Measurements from ENCODE around the gene RHBDF2.

The RHBDF2 gene

DNA sequence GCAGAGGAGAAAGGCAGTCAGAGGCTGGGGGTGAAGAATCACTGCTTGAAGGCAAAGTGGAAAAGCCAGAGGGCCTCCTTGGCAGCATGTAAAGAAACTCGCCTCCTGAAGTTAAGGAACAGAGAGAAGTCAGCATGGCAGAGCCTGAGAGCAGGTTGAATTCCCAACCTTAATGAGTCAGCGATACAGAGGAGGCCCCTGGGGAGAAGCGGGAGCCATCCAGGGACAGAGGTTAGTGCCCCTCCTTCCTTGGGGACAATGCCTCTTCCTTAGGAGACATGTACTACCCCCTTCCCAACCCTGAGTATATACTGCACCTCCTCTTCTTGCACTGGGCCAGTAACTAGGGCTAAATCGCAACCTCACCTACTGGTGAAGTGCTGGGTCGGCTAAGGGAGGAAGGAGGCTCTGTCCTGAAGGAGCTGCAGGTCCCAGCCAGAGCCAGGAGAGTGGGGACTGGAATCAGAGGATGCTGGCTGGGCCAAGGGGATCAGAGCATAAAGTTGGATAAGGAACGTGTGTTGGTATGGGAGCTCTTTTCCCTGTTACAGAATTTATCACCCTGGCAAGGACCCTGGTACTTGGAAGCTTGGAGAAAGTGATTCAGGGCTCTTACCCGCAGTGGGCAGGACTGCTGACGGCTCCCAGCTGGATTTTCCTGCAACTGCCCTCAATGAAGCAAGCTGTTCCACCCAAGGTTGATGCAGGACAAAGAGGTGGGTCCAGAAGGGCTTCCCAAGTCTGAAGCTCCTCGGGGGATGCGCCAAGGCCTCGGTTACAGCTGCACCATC lies 39.3 kb downstream of the RHBDF2 start:
- DNase-seq (ENCODE audit: low read depth, low spot score): no peak

DNA sequence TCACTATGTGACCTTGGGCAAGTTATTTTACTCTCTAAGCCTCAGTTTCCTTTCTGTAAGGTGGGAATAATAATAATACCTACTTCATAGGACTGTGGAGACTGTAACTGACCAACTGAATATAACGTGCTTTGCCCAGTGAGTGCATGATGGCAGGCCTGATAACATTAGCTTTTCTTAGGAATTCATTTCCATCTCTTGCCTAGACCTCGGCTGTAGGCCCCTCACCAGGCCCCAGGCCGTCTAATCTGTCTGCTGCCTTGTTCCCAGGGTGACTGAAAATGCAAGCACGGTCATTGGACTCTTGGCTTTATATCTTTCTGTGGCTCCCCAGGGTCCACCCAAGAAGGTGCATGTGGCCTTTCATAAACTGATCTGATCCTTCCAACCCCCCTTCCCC lies 41.5 kb downstream of the RHBDF2 start:
- DNase-seq (ENCODE audit: low read depth, low spot score): no peak

DNA sequence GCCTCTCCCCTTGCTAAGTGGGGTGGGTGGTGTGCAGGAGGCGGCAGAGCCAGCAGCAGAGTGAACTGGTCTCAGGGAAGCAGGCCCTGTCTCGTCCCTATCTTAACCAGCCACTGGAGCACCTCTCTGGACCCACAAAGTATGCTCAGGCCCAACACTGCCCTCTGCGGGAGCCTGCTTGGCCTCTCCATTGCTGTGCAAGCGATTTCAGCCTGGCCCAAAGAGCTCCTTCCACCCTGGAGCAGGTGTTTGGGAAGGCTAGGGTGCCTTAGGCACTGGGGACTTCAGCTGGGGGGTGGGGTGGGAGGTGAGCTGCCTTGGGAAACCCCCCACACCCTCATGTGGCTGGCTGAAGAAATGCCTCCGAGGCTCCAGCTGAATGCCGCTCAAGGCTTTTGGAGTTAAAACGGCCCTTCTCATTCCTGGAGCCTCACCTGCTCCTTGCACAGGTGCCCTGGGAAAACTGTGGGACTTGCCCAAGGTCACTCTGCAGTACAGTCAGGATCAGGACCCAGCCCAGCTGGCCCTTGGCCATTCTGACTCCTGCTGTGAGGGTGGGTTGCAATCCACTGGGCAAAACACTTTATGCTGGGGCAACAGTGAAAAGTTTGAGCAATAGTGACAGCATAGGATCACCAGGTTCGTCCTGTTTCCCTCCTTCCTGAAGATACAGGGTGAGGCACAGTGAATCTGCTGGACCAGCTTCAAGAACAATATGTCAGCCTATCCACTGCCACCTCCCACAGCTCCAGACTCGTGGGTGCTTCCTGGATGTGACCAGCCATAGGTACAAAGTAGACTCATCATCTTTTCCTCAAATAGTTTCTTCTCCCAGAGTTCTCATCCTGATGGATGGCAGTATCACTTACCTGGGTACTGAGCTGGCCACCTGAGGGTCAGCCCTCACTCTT lies 42.4 kb downstream of the RHBDF2 start:
- peak; percentile 75 for DNase-seq (ENCODE audit: low read depth, low spot score)

DNA sequence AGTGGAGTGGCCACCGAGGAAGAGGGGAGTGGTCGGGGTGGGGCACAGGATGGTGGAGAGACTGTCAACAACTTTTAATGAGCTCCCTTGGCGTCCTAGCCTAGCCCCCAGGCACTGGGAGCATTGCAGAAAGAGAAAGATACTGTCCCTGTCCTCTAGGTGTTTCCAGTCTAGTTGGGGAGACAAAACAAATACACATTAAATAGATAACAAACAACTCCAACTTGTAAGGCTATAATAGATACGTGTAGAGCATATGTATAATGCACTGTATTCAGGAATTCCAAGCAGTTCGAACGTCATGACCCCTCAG lies 47.8 kb downstream of the RHBDF2 start:
- DNase-seq (ENCODE audit: low read depth, low spot score): no peak

DNA sequence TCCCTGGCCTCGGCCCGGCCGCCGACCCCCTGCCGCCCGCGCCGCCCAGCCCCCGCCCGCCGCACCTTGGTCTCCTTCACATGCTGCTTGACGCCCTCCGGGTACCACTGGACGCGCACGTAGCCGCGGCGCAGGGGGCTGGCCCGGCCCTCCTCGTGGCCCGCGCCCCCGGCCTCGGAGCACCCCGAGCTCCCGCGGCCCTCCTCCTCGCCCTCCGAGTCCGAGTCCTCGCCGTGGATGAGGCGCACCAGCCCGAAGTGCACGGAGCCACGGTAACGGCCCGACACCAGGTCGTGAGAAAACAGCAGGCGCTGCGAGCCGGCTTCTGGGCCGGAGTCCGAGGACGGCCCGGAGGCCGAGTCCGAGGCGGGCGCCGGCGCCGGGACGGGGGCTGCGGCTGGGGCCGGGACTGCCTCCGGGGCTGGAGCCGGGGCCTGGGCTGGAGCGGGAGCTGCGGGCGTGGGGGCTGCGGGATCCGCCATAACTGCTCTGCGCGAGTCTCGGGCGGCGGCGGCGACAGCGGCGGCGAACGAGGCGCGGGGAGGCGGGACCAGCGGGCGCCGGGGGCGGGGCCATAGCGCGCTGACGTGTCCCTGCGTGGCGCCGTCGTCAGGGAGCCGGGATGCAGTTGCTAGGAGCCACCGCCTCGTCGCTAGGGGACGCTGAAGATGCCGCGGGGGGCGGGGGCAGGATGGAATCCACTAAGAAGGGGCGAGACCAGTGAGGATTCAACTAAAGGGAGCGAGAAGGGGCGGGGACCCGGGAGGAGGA lies 48.4 kb downstream of the RHBDF2 start, which contains the start of gene UBE2O:
UBE2O (minus strand) TSS at position 493 of the 771 bp plus-strand sequence; CDS start at position 482, 11 bp downstream.
- peak; percentile 96 for DNase-seq (ENCODE audit: low read depth, low spot score)

DNA sequence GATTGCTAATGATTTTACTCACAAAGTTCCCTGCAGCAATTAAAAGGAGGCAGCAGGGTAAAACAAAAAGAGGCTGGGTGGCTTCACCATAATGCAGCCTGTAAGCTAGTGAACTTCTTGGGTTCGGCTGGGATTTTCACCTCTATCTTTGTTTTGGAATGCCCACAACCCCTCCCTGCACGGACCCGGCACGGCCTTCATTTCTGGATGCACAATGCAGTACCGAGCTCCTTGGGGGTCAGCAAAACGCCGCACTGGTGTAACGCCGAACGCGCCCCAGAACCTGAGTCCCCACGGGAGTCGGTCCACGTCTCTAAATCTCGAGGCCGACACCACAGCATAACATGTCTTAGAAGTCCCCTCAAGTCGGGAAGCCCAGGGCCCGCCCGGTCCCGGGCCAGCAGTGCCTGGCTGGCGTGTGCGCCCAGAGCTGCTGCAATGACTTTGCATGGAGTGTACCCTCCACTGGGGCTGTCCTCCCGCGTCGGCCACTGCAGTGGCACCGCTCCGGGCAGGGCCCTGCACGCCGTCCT lies 49.0 kb downstream of the RHBDF2 start:
- DNase-seq (ENCODE audit: low read depth, low spot score): no peak

DNA sequence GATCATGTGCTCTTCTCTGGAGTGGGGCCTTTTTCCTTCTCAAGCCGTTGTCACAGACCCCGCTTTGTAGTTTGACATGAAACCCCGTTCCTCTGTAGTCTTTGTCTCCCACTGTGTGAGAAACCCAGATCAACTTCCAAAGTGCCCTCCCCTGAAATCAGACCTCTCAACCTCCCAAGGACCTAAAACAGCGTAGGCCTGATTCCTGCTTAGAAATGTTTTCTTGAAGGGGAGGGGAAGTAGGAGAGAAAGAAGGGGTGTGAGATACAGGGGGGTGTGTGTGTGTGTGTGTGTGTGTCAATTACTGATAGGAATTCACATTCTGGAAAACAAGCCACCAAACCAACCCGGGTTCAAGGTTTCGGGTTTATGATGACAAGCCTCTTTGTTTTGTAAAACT lies 49.7 kb downstream of the RHBDF2 start:
- DNase-seq (ENCODE audit: low read depth, low spot score): no peak

DNA sequence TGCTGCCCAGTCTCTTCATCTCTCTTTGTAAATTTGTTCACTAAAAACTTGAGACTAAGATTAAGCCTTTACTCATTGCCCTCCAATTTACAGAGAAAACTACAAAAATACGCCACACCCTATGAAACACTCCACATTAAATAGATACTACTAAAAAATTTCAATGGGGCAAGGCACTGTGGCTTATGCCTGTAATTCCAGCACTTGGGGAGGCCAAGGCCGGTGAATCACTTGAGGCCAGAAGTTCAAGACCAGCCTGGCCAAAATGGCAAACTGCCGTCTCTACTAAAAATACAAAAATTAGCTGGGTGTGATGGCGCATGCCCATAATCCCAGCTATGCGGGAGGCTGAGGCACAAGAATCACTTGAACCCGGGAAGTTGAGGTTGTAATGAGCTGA lies 52.1 kb downstream of the RHBDF2 start:
- no peak for DNase-seq (ENCODE audit: low read depth, low spot score)

DNA sequence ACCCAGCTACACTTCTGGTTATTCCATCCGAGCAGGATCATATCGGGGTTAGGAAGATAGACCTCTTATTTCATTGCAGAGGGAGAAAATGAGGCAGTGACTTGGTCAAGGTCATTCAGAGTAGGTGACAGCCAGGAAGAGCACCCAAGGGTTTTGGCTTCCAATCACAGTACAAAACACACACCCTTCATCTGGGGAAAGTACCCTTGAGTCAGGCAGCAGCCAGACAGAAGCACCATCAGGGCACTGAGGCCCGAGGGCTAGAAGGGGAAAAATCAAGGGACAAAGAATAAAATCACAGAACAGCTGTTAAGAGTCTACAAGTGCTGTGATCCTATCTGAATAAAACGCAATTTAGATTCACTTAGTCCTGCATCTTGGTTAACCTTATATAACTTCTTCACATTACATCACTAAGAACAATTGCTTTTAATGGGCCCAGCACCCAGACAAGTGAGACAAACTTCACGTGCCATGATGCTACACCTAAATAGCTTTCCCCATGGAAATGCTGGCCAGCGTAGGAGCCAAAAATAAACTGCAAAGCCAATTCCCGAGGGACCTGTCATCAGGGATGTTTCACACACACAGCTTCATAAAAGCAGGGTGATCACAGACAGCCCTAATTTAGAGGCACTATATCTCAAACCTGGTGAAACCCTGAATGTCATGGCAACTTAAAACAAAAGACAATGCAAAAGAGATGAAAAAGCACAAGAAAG lies 53.1 kb downstream of the RHBDF2 start:
- DNase-seq (ENCODE audit: low read depth, low spot score): no peak

DNA sequence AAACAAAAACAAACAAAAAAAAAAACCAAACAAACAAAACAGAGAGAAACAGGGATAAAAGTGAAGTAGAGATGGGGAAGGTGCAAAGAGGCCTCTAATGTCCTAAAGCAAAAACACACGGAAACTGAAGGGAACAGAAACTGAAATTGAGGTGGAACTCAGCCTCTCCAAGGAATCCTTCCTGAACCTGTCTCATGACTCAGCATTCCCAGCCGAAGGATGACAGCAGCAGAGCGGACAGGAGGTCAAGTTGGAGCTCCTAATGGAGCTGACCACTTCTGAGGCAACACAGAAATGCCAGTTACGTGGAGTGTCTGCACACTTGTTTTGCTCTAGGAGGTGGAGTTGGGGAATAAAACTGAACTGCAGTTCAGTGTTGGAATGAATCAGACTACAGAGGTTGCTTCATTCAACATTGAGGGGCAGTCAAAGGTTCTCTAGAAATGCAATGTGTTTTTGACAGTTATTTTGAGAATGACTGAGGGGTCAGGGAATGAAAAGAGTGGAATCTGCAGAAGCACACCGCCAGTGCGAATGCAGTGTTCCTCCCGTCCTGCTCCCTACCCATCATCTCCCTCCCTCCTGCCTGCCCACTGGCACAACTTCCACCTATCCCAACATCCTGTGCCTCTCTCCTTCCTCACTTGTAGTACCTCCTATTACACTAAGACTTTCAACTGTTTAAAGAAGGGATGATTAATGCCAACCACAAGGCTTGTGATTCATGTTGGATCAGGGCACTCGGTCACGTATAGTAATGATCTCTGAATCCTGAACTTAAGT lies 54.6 kb downstream of the RHBDF2 start:
- peak; percentile 80 for DNase-seq (ENCODE audit: low read depth, low spot score)

DNA sequence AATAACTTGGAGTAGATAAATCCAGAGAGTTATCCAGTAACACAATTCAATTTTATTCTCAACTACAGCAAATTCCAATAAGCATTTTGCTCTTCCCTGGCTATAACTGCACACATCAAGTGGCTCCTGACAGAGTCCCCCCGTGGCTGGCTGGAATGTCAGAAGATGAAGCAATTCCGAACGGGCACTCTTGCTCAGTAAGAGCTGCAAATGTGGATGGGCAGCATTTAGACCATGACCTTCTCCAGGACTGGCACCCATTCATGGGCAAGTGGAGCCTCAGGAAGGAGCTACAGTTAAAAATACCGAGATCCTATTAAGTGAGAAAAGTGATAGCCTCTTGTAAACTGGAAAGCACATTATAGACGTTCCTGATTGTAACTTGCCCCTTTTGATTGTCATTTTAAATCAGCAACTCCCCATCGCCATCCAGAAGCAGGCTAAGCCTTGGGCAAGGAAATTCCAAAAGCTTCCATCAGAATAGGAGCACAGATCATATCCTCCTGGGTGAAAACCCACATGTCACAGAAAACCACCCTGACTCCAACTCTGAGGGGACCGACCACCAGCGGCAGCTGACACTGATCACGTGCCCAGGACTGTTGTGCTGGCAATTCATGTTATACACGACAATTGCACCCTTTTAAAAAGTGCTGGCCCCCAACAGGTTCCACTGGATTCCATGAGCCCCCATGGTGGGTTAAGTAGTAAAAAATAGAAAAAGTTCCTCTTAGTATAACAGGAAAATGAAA lies 55.4 kb downstream of the RHBDF2 start:
- DNase-seq (ENCODE audit: low read depth, low spot score): no peak

DNA sequence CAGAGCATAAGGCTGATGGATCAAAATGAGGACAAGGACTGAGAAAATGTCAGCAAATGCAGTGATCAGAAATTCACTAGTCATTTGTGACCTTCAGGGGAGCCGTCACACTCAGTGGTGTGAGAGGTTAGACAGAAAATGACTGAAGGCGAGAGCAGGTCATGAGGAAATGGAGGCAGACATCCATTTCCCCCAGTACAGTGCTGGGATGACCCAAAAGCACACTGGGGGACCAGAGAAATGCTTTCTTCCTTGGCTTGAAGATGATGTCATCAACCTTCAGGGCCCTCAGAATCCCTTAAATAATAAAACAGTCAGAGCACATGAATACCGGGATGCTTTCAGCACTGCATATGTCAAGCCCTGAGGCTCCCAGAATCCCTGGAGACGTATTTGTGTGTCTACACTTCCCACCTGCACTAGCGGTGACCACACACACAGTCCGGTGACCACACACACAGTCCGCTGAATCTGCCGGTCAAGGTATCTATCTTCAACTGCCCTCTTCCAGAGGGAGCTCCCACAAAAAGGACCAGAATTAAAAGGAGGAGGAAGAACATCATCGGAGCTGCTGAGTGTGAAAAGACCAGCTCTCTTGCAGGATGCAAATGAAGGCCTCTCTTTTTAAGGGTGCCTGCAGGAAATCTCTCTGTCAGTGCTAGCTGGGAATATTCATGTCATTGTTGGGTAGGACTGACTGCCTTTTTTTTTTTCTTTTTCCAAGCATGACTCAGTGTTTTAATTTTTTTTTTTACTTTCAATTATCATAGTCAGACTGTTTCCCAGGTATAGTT lies 56.5 kb downstream of the RHBDF2 start:
- peak; percentile 45 for DNase-seq (ENCODE audit: low read depth, low spot score)

DNA sequence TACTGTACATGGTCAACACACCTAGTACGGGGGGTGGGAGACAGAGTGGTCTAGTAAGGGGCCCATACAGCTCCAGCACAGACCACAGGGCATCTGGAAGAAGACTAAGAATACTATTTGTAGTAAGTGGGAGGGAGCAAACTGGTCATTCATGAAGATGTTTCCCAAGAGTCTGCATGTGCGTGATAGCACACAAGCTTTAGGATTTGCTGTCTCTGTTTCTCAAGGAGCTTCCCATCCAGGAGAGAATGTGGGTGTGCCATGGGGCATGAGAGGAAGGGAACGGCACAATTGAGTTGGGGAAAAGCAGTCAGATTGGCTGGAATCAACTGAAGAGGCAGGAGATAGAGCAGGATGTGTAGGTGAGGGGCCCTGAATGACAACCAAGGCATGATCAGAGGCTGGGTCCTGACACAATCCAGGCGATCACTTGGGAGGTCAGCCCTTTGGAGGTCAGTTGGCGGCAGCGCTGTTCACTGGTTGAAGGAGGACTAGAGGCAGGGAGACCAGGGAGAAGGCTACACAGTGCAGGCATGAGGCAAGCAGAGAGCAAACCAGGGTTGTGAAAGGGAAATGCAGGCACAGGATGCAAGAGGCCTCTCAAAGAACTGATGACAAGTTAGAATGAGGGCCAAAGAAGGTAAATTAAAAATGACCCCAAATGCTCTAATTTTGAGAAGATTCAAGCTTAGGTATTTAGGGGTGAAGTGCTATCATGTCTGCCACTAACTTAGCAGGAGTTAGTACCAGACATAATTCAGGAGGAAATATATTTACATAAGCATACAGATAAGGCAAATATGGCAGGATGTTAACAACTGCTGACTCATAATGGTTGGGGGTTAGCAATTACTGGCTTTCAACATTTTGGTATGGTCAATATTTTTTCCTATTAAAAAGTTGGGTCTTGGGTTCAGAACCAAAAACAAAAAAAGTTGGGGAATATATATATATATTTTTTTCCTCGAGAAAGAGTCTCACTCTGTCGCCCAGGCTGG lies 58.6 kb downstream of the RHBDF2 start:
- no peak for DNase-seq (ENCODE audit: low read depth, low spot score)

DNA sequence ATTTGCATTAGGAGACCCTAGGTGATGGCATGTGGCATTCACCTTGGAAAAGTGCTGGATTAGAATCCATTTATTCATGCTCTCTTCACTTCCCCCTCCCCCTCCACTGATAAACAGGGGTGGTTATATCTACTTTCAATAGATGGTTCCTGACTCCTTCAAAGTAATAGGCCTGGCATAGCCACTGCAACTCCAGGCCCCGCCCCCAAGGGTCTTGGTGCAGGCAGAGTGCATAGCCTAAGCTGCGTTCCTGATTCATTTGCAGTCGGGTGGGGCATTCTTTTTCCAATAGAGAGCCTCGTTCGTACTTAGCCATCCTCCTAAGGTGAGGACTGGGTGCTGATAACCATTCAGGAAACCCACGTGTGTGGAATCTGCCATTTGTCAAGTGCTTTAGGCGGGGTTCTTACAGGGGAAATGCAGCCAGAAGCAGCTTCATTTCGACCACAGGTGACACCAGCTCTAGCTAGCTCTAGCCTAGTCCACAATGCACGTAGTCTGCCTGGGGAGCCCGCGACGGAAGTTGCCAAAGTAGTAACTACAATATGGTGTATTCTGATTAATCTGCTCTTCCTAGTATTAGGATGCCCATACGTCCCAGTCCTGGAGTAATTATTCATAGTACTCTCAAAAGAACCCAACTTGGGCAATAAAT lies 59.4 kb downstream of the RHBDF2 start:
- DNase-seq (ENCODE audit: low read depth, low spot score): no peak

DNA sequence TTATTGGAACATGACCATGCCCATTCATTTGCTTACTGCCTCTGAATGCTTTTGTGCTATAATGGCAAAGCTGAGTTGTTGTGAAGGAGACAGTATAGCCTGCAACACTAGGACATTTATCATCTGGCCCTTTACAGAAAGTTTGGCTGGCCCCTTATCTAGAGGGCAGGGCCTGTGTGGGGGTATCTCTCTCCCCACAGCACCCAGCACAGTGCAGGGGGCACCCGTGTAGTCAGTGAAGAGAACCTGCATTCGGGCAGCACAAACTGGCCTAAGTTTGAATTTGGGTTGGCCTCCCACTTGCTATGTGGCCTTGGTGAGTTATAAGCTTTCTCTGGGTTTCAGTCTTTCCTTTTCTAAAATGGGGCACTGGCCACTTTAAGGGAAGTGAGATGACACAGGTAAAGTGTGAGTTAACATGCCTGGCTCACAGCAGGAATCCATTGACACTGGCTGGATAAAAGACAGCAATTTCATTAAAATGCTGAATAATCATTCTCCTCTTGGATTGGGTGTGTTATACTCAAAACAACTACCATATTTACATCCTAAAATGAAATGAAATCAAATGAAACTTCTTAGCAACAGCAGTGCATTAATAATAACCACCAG lies 60.4 kb downstream of the RHBDF2 start:
- no peak for DNase-seq (ENCODE audit: low read depth, low spot score)

DNA sequence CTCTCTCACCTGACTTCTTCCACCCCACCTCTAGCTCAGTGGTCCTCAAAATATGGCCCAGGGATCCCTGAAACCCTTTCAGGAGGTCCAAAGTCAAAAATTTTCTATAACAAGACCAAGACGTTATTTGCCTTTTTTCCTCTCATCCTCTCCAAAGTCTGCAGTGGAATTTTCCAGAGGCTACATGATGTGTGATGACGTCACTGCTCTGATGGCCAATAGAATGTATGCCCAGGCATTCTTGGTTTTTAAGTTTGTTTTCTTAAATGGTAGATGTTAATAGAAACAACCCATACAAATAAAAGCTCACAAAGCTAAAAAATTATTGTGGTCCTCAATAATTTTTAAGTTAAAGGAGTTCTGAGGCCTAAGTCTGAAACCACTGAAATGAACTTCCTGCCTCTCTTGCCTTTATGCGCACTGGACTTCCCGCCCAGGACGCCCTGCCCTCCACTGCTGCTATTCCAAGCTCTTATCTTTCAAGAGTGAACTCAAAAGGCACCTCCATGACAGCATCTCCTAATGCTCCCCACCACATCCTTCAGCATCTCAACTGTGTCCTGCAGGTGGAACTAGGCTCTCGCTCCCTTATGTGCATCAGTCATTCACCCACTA lies 61.8 kb downstream of the RHBDF2 start:
- no peak for DNase-seq (ENCODE audit: low read depth, low spot score)

All from astrocyte of the hippocampus (primary cell).